Coronary artery (tissue), 2 donors: ENCODE results near the gene RETREG1.

Experiments
- DNase-seq: peaks from one replicate; pipeline ENCODE4 v3.0.0-alpha.2; 2017; ENCODE audit warnings: low spot score
- H3K27ac ChIP-seq, 2 donors: fragments of 200-600 bp; sonication (generic); one replicate each; pipeline ENCODE4 v1.5.1; 2016 to 2019
- H3K4me3 ChIP-seq: fragments of 200-600 bp; sonication (generic); 2 replicates; pipeline ENCODE4 v1.5.1; 2016; ENCODE audit warnings: mild to moderate bottlenecking, moderate library complexity
- CTCF ChIP-seq: fragments of 200-600 bp; sonication (generic); IDR thresholded peaks from one replicate; pipeline ENCODE4 v1.5.1; 2019; ENCODE audit warnings: antibody characterized with exemption

RETREG1 gene

GRCh38 chr5:16593013-16593412 is 23.8 kb downstream of the RETREG1 start:
- no peak for DNase-seq
- no peak for TF ChIP-seq CTCF
- no peak overlapping the region for H3K27ac ChIP-seq
- no peak overlapping the region for H3K4me3 ChIP-seq

GRCh38 chr5:16592255-16592654 is 24.5 kb downstream of the RETREG1 start:
- Histone ChIP-seq H3K27ac (no peak overlapping the region), H3K4me3 (no peak overlapping the region)
- no peak for DNase-seq
- TF ChIP-seq CTCF: no peak

GRCh38 chr5:16590685-16591084 is 26.1 kb downstream of the RETREG1 start:
- Histone ChIP-seq H3K4me3 (no peak overlapping the region), H3K27ac (no peak overlapping the region)
- no peak for TF ChIP-seq CTCF
- no peak for DNase-seq

- no peak overlapping the region for H3K4me3 ChIP-seq
- H3K27ac ChIP-seq: no peak overlapping the region
- DNase-seq: no peak
- TF ChIP-seq CTCF: no peak
Measured at GRCh38 chr5:16589658-16590057, 27.1 kb downstream of the RETREG1 start.

- Histone ChIP-seq H3K4me3 (no peak overlapping the region), H3K27ac (no peak overlapping the region)
- no peak for TF ChIP-seq CTCF
- no peak for DNase-seq
Measured at GRCh38 chr5:16588434-16589214, 28.2 kb downstream of the RETREG1 start.

- DNase-seq: no peak
- TF ChIP-seq CTCF: no peak
- H3K27ac ChIP-seq: no peak overlapping the region
- H3K4me3 ChIP-seq: no peak overlapping the region
Measured at GRCh38 chr5:16586556-16586955, 30.2 kb downstream of the RETREG1 start.

GRCh38 chr5:16585041-16585667 is 31.6 kb downstream of the RETREG1 start:
- Histone ChIP-seq H3K27ac (no peak overlapping the region), H3K4me3 (no peak overlapping the region)
- TF ChIP-seq CTCF: no peak
- DNase-seq: no peak
